ENCODE results near the gene PGD.
A peak's percentile ranks its signal among the peaks of the same experiment; 100 is the strongest.
"Not testable (repeated sequence)": the region's sequence is repeated elsewhere in the genome, so short reads cannot be mapped to it uniquely, and the experiment has no call there.

The PGD gene

DNA sequence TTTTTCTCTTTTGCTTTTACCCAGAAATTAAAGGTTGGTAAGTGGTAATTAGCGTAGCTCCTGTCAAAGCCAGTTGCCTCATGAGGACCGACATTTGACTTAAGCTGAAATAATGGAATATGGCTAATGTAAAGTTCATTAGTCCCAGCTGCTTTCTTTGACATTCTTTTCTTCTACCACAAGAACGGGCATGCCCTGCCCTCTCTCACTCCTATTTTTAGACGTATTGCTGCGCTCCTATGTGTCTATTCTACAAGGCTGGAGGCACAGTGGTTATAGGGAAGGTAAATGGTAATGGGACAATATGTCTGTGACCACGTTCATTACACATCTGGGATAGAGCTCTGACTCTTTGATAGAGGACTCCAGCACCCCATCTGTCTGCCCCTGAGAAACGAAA, 57.8 kb downstream of the PGD start (continued):
- TF ChIP-seq, protein P1, sequence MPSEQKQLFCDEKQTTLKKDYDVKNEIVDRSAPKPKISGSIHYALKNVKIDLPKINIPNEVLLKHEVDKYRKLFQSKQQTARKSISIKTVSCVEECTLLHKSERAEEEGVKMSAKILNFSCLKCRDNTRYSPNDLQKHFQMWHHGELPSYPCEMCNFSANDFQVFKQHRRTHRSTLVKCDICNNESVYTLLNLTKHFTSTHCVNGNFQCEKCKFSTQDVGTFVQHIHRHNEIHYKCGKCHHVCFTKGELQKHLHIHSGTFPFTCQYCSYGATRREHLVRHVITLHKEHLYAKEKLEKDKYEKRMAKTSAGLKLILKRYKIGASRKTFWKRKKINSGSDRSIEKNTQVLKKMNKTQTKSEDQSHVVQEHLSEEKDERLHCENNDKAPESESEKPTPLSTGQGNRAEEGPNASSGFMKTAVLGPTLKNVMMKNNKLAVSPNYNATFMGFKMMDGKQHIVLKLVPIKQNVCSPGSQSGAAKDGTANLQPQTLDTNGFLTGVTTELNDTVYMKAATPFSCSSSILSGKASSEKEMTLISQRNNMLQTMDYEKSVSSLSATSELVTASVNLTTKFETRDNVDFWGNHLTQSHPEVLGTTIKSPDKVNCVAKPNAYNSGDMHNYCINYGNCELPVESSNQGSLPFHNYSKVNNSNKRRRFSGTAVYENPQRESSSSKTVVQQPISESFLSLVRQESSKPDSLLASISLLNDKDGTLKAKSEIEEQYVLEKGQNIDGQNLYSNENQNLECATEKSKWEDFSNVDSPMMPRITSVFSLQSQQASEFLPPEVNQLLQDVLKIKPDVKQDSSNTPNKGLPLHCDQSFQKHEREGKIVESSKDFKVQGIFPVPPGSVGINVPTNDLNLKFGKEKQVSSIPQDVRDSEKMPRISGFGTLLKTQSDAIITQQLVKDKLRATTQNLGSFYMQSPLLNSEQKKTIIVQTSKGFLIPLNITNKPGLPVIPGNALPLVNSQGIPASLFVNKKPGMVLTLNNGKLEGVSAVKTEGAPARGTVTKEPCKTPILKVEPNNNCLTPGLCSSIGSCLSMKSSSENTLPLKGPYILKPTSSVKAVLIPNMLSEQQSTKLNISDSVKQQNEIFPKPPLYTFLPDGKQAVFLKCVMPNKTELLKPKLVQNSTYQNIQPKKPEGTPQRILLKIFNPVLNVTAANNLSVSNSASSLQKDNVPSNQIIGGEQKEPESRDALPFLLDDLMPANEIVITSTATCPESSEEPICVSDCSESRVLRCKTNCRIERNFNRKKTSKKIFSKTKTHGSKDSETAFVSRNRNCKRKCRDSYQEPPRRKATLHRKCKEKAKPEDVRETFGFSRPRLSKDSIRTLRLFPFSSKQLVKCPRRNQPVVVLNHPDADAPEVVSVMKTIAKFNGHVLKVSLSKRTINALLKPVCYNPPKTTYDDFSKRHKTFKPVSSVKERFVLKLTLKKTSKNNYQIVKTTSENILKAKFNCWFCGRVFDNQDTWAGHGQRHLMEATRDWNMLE (tag by site-specific recombination; conservative IDR thresholded peaks at IDR 0.05; ENCODE audit: low read depth): no peak
- TF ChIP-seq TRIM28 (IDR thresholded peaks at IDR 0.05; ENCODE audit: borderline replicate concordance, low read length) (no peak), ZNF510 (tag by site-specific recombination; IDR thresholded peaks at IDR 0.05; ENCODE audit: insufficient replicate concordance) (no peak)

DNA sequence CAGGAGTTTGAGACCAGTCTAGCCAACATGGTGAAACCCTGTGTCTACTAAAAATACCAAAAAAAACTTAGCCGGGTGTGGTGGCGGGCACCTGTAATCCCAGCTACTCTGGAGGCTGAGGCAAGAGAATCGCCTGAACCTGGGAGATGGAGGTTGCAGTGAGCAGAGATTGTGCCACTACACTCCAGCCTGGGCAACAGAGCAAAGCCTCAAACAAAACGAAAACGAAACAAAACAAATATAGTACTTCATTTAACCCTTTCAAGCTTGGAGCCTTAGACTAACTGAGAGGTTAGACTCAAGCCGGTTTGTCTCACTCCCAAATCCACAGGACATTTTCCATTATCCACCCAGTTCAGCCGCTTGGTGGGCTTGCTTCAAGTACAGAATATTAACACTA, 58.6 kb downstream of the PGD start:
- H3K27ac ChIP-seq (ENCODE audit: extremely low read depth, low read depth, low read length); H3K9me3 ChIP-seq (ENCODE audit: control insufficient read depth, insufficient read depth, low read depth, low read length); H3K4me1 ChIP-seq (ENCODE audit: control insufficient read depth, insufficient read depth, low read length); POLR2A ChIA-PET; H3K4me3 ChIP-seq (ENCODE audit: low read depth, low read length): not testable (repeated sequence)
- peak; percentile 94 for TF ChIP-seq ZNF664 (tag by site-specific recombination; IDR thresholded peaks at IDR 0.05)
- H3K36me3 ChIP-seq (ENCODE audit: control insufficient read depth in 2 of 2, insufficient read depth in 1 of 2, low read length in 2 of 2): peaks cover 19 to 45% of the 10 kb centered on the region in 2 experiments
- CTCF ChIA-PET: interaction anchor here (0.6 to 1.2 kb wide), 3 partner anchors 28 to 37 kb away, joined by 3 to 4 read pairs (median 3); no protein-coding TSS in a partner anchor

DNA sequence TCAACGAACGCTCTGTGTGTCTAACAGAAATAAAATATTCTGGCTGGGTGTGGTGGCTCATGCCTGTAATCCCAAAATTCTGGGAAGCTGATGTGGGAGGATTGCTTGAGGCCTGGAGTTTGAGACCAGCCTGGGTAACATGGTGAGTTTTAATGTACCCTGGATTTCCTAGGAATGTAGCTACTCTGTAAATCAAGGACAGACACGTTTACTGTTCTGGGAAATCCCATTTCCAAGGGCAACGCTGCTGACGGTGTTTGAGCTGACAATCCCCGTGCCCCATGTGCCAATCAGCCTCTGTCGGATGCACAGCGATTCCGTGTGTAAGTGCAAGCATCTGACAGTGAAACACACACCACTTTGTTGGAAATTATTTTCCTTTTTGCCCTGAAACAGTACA, 59.0 kb downstream of the PGD start:
- ChIA-PET POLR2A (interaction anchor here (0.7 kb wide), 1 partner anchor 11 kb away, joined by 6 read pairs; no protein-coding TSS in a partner anchor), CTCF (interaction anchor here (0.6 to 1.1 kb wide), 4 partner anchors 9 to 341 kb away, joined by 3 to 4 read pairs (median 3); no protein-coding TSS in a partner anchor)
- Histone ChIP-seq H3K36me3 (ENCODE audit: control insufficient read depth in 2 of 2, insufficient read depth in 1 of 2, low read length in 2 of 2) (peaks cover 23 to 49% of the 10 kb centered on the region in 2 experiments), H3K4me3 (ENCODE audit: low read depth, low read length) (no peak overlapping the region), H3K27ac (ENCODE audit: extremely low read depth, low read depth, low read length) (no peak overlapping the region), H3K4me1 (ENCODE audit: control insufficient read depth, insufficient read depth, low read length) (peaks cover 4% of the 10 kb centered on the region; the same call in 1 of the 2 replicates), H3K9me3 (ENCODE audit: control insufficient read depth, insufficient read depth, low read depth, low read length) (no peaks in the 10 kb centered on the region)
- TF ChIP-seq ZNF24 (tag by site-specific recombination; IDR thresholded peaks at IDR 0.05): no peak
- no peak for TF ChIP-seq ZBTB7A (tag by site-specific recombination; IDR thresholded peaks at IDR 0.05; ENCODE audit: low read depth)
- no peak for TF ChIP-seq YY1 (tag by site-specific recombination; IDR thresholded peaks at IDR 0.05)
- TF ChIP-seq, protein P2, sequence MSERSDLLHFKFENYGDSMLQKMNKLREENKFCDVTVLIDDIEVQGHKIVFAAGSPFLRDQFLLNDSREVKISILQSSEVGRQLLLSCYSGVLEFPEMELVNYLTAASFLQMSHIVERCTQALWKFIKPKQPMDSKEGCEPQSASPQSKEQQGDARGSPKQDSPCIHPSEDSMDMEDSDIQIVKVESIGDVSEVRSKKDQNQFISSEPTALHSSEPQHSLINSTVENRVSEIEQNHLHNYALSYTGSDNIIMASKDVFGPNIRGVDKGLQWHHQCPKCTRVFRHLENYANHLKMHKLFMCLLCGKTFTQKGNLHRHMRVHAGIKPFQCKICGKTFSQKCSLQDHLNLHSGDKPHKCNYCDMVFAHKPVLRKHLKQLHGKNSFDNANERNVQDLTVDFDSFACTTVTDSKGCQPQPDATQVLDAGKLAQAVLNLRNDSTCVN (tag by site-specific recombination; optimal IDR thresholded peaks at IDR 0.05): no peak
- TF ChIP-seq, protein P3, sequence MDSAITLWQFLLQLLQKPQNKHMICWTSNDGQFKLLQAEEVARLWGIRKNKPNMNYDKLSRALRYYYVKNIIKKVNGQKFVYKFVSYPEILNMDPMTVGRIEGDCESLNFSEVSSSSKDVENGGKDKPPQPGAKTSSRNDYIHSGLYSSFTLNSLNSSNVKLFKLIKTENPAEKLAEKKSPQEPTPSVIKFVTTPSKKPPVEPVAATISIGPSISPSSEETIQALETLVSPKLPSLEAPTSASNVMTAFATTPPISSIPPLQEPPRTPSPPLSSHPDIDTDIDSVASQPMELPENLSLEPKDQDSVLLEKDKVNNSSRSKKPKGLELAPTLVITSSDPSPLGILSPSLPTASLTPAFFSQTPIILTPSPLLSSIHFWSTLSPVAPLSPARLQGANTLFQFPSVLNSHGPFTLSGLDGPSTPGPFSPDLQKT (IDR thresholded peaks at IDR 0.05; ENCODE audit: borderline replicate concordance, low read depth, low read length): no peak
- no peak for TF ChIP-seq ZNF211 (tag by site-specific recombination; IDR thresholded peaks at IDR 0.05; ENCODE audit: low read depth)
- no peak for TF ChIP-seq ZNF239 (tag by site-specific recombination; IDR thresholded peaks at IDR 0.05)
- TF ChIP-seq, protein P4, sequence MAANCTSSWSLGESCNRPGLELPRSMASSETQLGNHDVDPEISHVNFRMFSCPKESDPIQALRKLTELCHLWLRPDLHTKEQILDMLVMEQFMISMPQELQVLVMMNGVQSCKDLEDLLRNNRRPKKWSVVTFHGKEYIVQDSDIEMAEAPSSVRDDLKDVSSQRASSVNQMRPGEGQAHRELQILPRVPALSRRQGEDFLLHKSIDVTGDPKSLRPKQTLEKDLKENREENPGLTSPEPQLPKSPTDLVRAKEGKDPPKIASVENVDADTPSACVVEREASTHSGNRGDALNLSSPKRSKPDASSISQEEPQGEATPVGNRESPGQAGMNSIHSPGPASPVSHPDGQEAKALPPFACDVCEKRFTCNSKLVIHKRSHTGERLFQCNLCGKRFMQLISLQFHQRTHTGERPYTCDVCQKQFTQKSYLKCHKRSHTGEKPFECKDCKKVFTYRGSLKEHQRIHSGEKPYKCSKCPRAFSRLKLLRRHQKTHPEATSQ (tag by site-specific recombination; IDR thresholded peaks at IDR 0.05): no peak
